Measurements from ENCODE around the gene CAMK2B. TPM values are rescaled to one million over a fixed set of nuclear protein-coding genes. Genes with fewer than 3 reads are reported as not detected.
A peak's percentile ranks its signal among the peaks of the same experiment; 100 is the strongest.

The CAMK2B gene
- total and polyA plus RNA-seq, 4 donors, result 2.4 to 12.8 (median 4.4) TPM; not detected in 1

- Histone ChIP-seq H3K36me3 (ENCODE audit: control insufficient read depth in 1 of 2, insufficient read depth in 2 of 2, low read length in 1 of 2) (no peaks in the 10 kb centered on the region), H3K9me3 (ENCODE audit: control insufficient read depth, low read length) (no peaks in the 10 kb centered on the region), H3K27ac (ENCODE audit: low read depth in 1 of 2, low read length in 2 of 2) (no peak overlapping the region), H3K27me3 (ENCODE audit: control insufficient read depth in 1 of 2, insufficient read depth in 2 of 2, low read length in 1 of 2) (no peaks in the 10 kb centered on the region), H3K4me1 (ENCODE audit: control insufficient read depth in 1 of 2, insufficient read depth in 2 of 2, low read length in 2 of 2) (no peaks in the 10 kb centered on the region), H3K4me3 (ENCODE audit: low read length in 2 of 2) (no peak overlapping the region)
- intact Hi-C loops (cut with DNase I), result no loop called here
- DNase-seq (no peak), ATAC-seq (ENCODE audit: low FRiP score) (no peak)
- 94 to 95% methylated on average over 5 of the region's 5 CpGs for WGBS, 2 donors
These were observed 5.3 kb downstream of the CAMK2B start for GRCh38 chr7:44320141-44320540.

- DNase-seq (no peak), ATAC-seq (ENCODE audit: low FRiP score) (no peak)
- Histone ChIP-seq H3K36me3 (ENCODE audit: control insufficient read depth in 1 of 2, insufficient read depth in 2 of 2, low read length in 1 of 2) (no peaks in the 10 kb centered on the region), H3K27ac (ENCODE audit: low read depth in 1 of 2, low read length in 2 of 2) (no peak overlapping the region), H3K4me3 (ENCODE audit: low read length in 2 of 2) (no peak overlapping the region), H3K27me3 (ENCODE audit: control insufficient read depth in 1 of 2, insufficient read depth in 2 of 2, low read length in 1 of 2) (no peaks in the 10 kb centered on the region), H3K9me3 (ENCODE audit: control insufficient read depth, low read length) (no peaks in the 10 kb centered on the region), H3K4me1 (ENCODE audit: control insufficient read depth in 1 of 2, insufficient read depth in 2 of 2, low read length in 2 of 2) (no peaks in the 10 kb centered on the region)
- intact Hi-C loops (cut with DNase I), result no loop called here
- WGBS, 2 donors, result 83 to 87% methylated on average over 2 of the region's 2 CpGs
These were observed 7.1 kb downstream of the CAMK2B start for GRCh38 chr7:44318332-44318731.

- H3K36me3 ChIP-seq (ENCODE audit: control insufficient read depth in 1 of 2, insufficient read depth in 2 of 2, low read length in 1 of 2), result no peaks in the 10 kb centered on the region
- no peak for ATAC-seq (ENCODE audit: low FRiP score)
- 86% methylated on average over 3 of the region's 3 CpGs for WGBS, 2 donors
These were observed 10.0 kb downstream of the CAMK2B start for GRCh38 chr7:44315301-44315903.

GRCh38 chr7:44313621-44314031 is 11.8 kb downstream of the CAMK2B start:
- ATAC-seq (ENCODE audit: low FRiP score) (no peak), DNase-seq (no peak)
- 55 to 79% methylated on average over 7 of the region's 7 CpGs for WGBS, 2 donors
- no peak overlapping the region for H3K27ac ChIP-seq (ENCODE audit: low read depth in 1 of 2, low read length in 2 of 2)
- H3K4me3 ChIP-seq (ENCODE audit: low read length in 2 of 2), result no peak overlapping the region
- no peaks in the 10 kb centered on the region for H3K36me3 ChIP-seq (ENCODE audit: control insufficient read depth in 1 of 2, insufficient read depth in 2 of 2, low read length in 1 of 2)
- intact Hi-C loops (cut with DNase I), result no loop called here
- H3K27me3 ChIP-seq (ENCODE audit: control insufficient read depth in 1 of 2, insufficient read depth in 2 of 2, low read length in 1 of 2), result no peaks in the 10 kb centered on the region
- H3K4me1 ChIP-seq (ENCODE audit: control insufficient read depth in 1 of 2, insufficient read depth in 2 of 2, low read length in 2 of 2), result no peaks in the 10 kb centered on the region
- no peaks in the 10 kb centered on the region for H3K9me3 ChIP-seq (ENCODE audit: control insufficient read depth, low read length)

More at GRCh38 chr7:44315301-44315903, 10.0 kb downstream of the CAMK2B start:
- H3K9me3 ChIP-seq (ENCODE audit: control insufficient read depth, low read length), result no peaks in the 10 kb centered on the region
- intact Hi-C loops (cut with DNase I), result no loop called here
- H3K4me3 ChIP-seq (ENCODE audit: low read length in 2 of 2), result no peak overlapping the region
- DNase-seq, result no peak
- no peaks in the 10 kb centered on the region for H3K4me1 ChIP-seq (ENCODE audit: control insufficient read depth in 1 of 2, insufficient read depth in 2 of 2, low read length in 2 of 2)
- H3K27me3 ChIP-seq (ENCODE audit: control insufficient read depth in 1 of 2, insufficient read depth in 2 of 2, low read length in 1 of 2), result no peaks in the 10 kb centered on the region
- no peak overlapping the region for H3K27ac ChIP-seq (ENCODE audit: low read depth in 1 of 2, low read length in 2 of 2)

GRCh38 chr7:44313016-44313415 is 12.4 kb downstream of the CAMK2B start:
- ATAC-seq (ENCODE audit: low FRiP score), result no peak
- H3K9me3 ChIP-seq (ENCODE audit: control insufficient read depth, low read length), result no peaks in the 10 kb centered on the region
- intact Hi-C loops (cut with DNase I), result no loop called here
- no peak for DNase-seq
- no peak overlapping the region for H3K4me3 ChIP-seq (ENCODE audit: low read length in 2 of 2)
- H3K4me1 ChIP-seq (ENCODE audit: control insufficient read depth in 1 of 2, insufficient read depth in 2 of 2, low read length in 2 of 2), result no peaks in the 10 kb centered on the region
- 93 to 96% methylated on average over 8 of the region's 8 CpGs for WGBS, 2 donors
- H3K27me3 ChIP-seq (ENCODE audit: control insufficient read depth in 1 of 2, insufficient read depth in 2 of 2, low read length in 1 of 2), result no peaks in the 10 kb centered on the region
- no peak overlapping the region for H3K27ac ChIP-seq (ENCODE audit: low read depth in 1 of 2, low read length in 2 of 2)
- no peaks in the 10 kb centered on the region for H3K36me3 ChIP-seq (ENCODE audit: control insufficient read depth in 1 of 2, insufficient read depth in 2 of 2, low read length in 1 of 2)

GRCh38 chr7:44311561-44312495 is 13.6 kb downstream of the CAMK2B start:
- 93% methylated on average over 16 of the region's 16 CpGs for WGBS, 2 donors
- H3K27ac ChIP-seq (ENCODE audit: low read depth in 1 of 2, low read length in 2 of 2), result no peak overlapping the region

GRCh38 chr7:44310221-44310848 is 15.1 kb downstream of the CAMK2B start:
- intact Hi-C loops (cut with DNase I), result no loop called here
- Histone ChIP-seq H3K4me1 (ENCODE audit: control insufficient read depth in 1 of 2, insufficient read depth in 2 of 2, low read length in 2 of 2) (no peaks in the 10 kb centered on the region), H3K27me3 (ENCODE audit: control insufficient read depth in 1 of 2, insufficient read depth in 2 of 2, low read length in 1 of 2) (no peaks in the 10 kb centered on the region), H3K36me3 (ENCODE audit: control insufficient read depth in 1 of 2, insufficient read depth in 2 of 2, low read length in 1 of 2) (no peaks in the 10 kb centered on the region), H3K4me3 (ENCODE audit: low read length in 2 of 2) (no peak overlapping the region), H3K9me3 (ENCODE audit: control insufficient read depth, low read length) (no peaks in the 10 kb centered on the region), H3K27ac (ENCODE audit: low read depth in 1 of 2, low read length in 2 of 2) (no peak overlapping the region)
- no peak for DNase-seq
- ATAC-seq (ENCODE audit: low FRiP score), result no peak
- WGBS, 2 donors, result 88 to 89% methylated on average over 10 of the region's 10 CpGs

More at GRCh38 chr7:44311561-44312495, 13.6 kb downstream of the CAMK2B start:
- Histone ChIP-seq H3K4me3 (ENCODE audit: low read length in 2 of 2) (no peak overlapping the region), H3K27me3 (ENCODE audit: control insufficient read depth in 1 of 2, insufficient read depth in 2 of 2, low read length in 1 of 2) (no peaks in the 10 kb centered on the region), H3K36me3 (ENCODE audit: control insufficient read depth in 1 of 2, insufficient read depth in 2 of 2, low read length in 1 of 2) (no peaks in the 10 kb centered on the region), H3K9me3 (ENCODE audit: control insufficient read depth, low read length) (no peaks in the 10 kb centered on the region), H3K4me1 (ENCODE audit: control insufficient read depth in 1 of 2, insufficient read depth in 2 of 2, low read length in 2 of 2) (no peaks in the 10 kb centered on the region)
- ATAC-seq (ENCODE audit: low FRiP score) (peak; percentile 16), DNase-seq (peak in 1 of 2 donors; percentile 61)
- intact Hi-C loops (cut with DNase I), result no loop called here

- H3K4me1 ChIP-seq (ENCODE audit: control insufficient read depth in 1 of 2, insufficient read depth in 2 of 2, low read length in 2 of 2), result no peaks in the 10 kb centered on the region
- H3K27ac ChIP-seq (ENCODE audit: low read depth in 1 of 2, low read length in 2 of 2), result no peak overlapping the region
- no peaks in the 10 kb centered on the region for H3K9me3 ChIP-seq (ENCODE audit: control insufficient read depth, low read length)
- peak overlapping the region in 1 of 2 donors; percentile 18 for H3K4me3 ChIP-seq (ENCODE audit: low read length in 2 of 2)
- peak; percentile 79 for ATAC-seq (ENCODE audit: low FRiP score)
- intact Hi-C loops (cut with DNase I), result loop anchor here in 1 of 2 donors (5.0 kb wide), 1 partner anchor 67 kb away; no protein-coding TSS in a partner anchor
- WGBS, 2 donors, result 14 to 22% methylated on average over 60 to 73 of the region's 73 CpGs
- no peaks in the 10 kb centered on the region for H3K36me3 ChIP-seq (ENCODE audit: control insufficient read depth in 1 of 2, insufficient read depth in 2 of 2, low read length in 1 of 2)
- no peaks in the 10 kb centered on the region for H3K27me3 ChIP-seq (ENCODE audit: control insufficient read depth in 1 of 2, insufficient read depth in 2 of 2, low read length in 1 of 2)
- DNase-seq, result peak; percentile 80 to 88
These were observed 15.9 kb downstream of the CAMK2B start for GRCh38 chr7:44309271-44310091.
